SK-N-SH treated with all-trans-retinoic acid at 6 μM for 48 hours (cell line): Measurements from ENCODE around the gene NIT2.

Experiments
- BACH2 ChIP-seq: fragments of 250-450 bp; sonication (Bioruptor Pico); IDR thresholded peaks from 2 replicates; pipeline ENCODE4 v1.9.0; 2021; ENCODE audit warnings: mild to moderate bottlenecking, borderline replicate concordance
- CREB5 ChIP-seq: fragments of 250-450 bp; sonication (Bioruptor Pico); IDR thresholded peaks from 2 replicates; pipeline ENCODE4 v1.5.1; 2020; ENCODE audit warnings: low read depth, mild to moderate bottlenecking, moderate library complexity
- GLIS3 ChIP-seq: fragments of 250-450 bp; sonication (Bioruptor Pico); IDR thresholded peaks from 2 replicates; pipeline ENCODE4 v1.5.0; 2020; ENCODE audit warnings: mild to moderate bottlenecking, moderate library complexity
- SNAI2 ChIP-seq: fragments of 250-450 bp; sonication (Bioruptor Pico); IDR thresholded peaks from 2 replicates; pipeline ENCODE4 v1.5.0; 2020; ENCODE audit warnings: mild to moderate bottlenecking, moderate library complexity
- TOX ChIP-seq: fragments of 250-450 bp; sonication (Bioruptor Pico); IDR thresholded peaks from 2 replicates; pipeline ENCODE4 v1.8.0; 2021; ENCODE audit warnings: mild to moderate bottlenecking, moderate library complexity, borderline replicate concordance
- ZFP30 ChIP-seq: fragments of 450-650 bp; formaldehyde crosslinking; IDR thresholded peaks from 2 replicates; pipeline ENCODE4 v1.5.0; 2022; ENCODE audit warnings: mild to moderate bottlenecking, moderate library complexity
- ZNF8 ChIP-seq: fragments of 450-650 bp; formaldehyde crosslinking; IDR thresholded peaks from 2 replicates; pipeline ENCODE4 v1.5.0; 2020; ENCODE audit warnings: mild to moderate bottlenecking, moderate library complexity

- TF ChIP-seq GLIS3 (CRISPR knock-in tag) (no peak), ZNF8 (no peak), CREB5 (no peak), SNAI2 (CRISPR knock-in tag) (no peak), ZFP30 (CRISPR knock-in tag) (no peak), BACH2 (CRISPR knock-in tag) (no peak), TOX (CRISPR knock-in tag) (no peak)
These were observed 72.6 kb downstream of the NIT2 start for GRCh38 chr3:100407164-100407563.
